Activated CD8-positive, alpha-beta memory T cell treated with anti-CD3 and anti-CD28 coated beads for 36 hours (primary cell): ENCODE results near the gene TPSB2. TPM values are rescaled to one million over a fixed set of nuclear protein-coding genes. Genes with fewer than 3 reads are reported as not detected.
"Not testable (repeated sequence)": the region's sequence is repeated elsewhere in the genome, so short reads cannot be mapped to it uniquely, and the experiment has no call there.

Experiments
- CTCF ChIA-PET: fragments of 350-600 bp; sonication (Branson Sonifier 250); formaldehyde crosslinking; loops from one replicate; lab custom pipeline; 2021; ENCODE audit warnings: antibody characterized with exemption; lab: Charles Lee
- POLR2A ChIA-PET: fragments of 350-600 bp; sonication (Branson Sonifier 250); formaldehyde crosslinking; loops from one replicate; lab custom pipeline; 2021; ENCODE audit warnings: antibody characterized with exemption; lab: Charles Lee
- total RNA-seq, 2 experiments: library from RNA; stranded (reverse); gene quantifications; one replicate each; pipeline ENCODE4 v1.2.3, GENCODE V29; 2021

The TPSB2 gene
- total RNA-seq, 2 experiments from 2014 or later = not detected

- POLR2A ChIA-PET = no interaction called here
- CTCF ChIA-PET = no interaction called here
Observed at GRCh38 chr16:1262210-1262845, 32.3 kb upstream of the TPSB2 start.

GRCh38 chr16:1261131-1261892 lies 31.3 kb upstream of the TPSB2 start:
- CTCF ChIA-PET = interaction anchor here (0.5 kb wide), 1 partner anchor 34 kb away, joined by 4 read pairs; no protein-coding TSS in a partner anchor
- POLR2A ChIA-PET = no interaction called here

- POLR2A ChIA-PET = no interaction called here
- CTCF ChIA-PET = no interaction called here
Observed at GRCh38 chr16:1260101-1260680, 30.2 kb upstream of the TPSB2 start.

GRCh38 chr16:1259760-1260068 lies 29.7 kb upstream of the TPSB2 start:
- CTCF ChIA-PET = no interaction called here
- POLR2A ChIA-PET = no interaction called here

DNA sequence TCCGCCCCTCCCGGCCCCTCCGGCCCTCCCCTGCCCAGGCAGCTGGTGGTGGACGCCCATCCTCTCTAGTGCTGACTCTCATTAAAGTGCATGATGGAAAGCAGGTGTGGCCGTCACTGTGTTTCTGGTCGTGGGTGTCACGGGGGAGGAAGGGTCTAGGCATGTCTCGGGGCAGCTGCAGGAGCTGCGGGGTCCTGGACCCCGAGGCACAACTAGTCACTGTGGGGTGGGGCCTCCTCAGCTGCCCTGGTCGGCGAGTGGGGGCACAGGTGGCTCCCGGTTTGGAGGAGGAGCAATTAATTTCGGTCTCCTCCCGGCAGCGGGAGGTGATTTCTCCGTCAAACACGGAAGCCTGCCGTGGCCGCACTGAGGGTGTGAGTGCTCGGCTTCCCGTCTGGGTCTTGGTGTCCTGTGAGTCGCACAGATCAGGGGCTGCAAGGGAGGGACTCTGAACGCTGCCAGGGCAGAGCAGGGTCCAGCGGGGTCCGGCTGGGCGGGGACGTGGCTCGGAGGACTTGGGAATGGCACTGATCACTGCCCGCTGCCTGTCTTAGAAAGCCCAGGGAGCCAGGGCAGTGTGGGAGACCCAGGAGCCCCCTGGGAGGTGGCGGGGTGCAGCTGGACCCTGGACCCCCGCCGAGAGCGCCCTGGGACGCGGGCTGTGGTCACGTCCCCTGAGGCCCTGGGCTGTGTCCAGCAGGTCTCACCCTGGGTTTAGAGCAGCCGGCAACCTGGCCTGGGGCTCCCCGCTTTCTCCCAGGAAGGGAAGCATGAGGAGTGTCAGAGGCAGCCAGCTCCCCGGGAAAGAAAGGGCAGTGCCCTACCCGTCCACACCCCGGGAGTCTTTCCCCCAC lies 29.1 kb upstream of the TPSB2 start:
- CTCF ChIA-PET = no interaction called here
- POLR2A ChIA-PET = no interaction called here

DNA sequence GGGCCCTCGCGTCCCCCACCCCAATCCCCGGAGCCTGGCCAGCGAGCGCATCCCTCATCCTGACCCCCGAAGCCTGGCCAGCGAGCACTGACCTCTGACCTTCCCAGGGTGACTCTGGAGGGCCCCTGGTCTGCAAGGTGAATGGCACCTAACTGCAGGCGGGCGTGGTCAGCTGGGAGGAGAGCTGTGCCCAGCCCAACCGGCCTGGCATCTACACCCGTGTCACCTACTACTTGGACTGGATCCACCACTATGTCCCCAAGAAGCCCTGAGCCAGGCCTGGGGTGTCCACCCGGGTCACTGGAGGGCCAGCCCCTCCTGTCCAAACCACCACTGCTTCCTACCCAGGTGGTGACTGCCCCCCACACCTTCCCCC lies 28.2 kb upstream of the TPSB2 start:
- CTCF ChIA-PET = no interaction called here
- POLR2A ChIA-PET = no interaction called here

DNA sequence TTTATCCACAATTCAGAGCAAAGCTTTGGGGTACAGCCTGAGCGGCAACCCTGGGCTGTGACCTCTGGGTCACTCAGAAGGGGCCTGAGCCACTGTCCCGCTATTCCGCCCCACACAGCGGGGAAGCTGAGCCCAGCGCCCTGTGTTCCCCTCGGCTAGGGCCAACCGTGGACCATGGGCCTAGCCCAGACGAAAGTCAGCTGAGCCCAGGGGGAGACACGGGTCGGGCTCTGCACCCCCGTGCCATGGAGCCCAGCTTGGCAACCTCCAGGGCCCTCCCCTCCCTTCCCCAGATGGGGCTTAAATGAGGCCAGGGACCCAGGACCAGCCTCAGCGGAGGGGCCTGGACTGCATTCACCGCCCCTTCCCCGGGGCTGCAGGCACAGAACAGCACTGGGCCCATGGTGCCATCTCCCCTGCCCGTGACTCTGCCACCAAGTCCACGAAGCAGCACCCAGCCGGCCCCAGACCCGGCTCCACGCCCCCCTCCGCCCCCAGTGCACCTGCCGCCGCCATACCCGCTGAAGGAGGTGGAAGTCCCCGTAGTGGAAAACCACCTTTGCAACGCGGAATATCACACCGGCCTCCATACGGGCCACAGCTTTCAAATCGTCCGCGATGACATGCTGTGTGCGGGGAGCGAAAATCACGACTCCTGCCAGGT lies 27.7 kb upstream of the TPSB2 start:
- POLR2A ChIA-PET = no interaction called here
- CTCF ChIA-PET = no interaction called here

DNA sequence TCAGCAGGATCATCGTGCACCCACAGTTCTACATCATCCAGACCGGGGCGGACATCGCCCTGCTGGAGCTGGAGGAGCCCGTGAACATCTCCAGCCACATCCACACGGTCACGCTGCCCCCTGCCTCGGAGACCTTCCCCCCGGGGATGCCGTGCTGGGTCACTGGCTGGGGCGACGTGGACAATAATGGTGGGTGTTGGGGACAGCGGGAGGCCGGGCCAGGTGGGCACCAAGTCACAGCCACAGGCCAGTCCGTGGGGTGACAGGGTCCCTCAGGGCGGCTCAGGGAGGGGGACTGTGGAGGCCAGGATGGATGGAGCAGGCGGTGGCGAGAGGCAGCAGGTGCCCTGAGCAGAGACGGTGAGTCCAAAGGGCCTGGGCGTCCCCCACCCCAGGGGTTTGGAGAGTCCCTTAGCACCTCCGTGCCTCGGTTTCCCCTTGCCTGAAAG lies 26.9 kb upstream of the TPSB2 start:
- ChIA-PET POLR2A (no interaction called here), CTCF (no interaction called here)

DNA sequence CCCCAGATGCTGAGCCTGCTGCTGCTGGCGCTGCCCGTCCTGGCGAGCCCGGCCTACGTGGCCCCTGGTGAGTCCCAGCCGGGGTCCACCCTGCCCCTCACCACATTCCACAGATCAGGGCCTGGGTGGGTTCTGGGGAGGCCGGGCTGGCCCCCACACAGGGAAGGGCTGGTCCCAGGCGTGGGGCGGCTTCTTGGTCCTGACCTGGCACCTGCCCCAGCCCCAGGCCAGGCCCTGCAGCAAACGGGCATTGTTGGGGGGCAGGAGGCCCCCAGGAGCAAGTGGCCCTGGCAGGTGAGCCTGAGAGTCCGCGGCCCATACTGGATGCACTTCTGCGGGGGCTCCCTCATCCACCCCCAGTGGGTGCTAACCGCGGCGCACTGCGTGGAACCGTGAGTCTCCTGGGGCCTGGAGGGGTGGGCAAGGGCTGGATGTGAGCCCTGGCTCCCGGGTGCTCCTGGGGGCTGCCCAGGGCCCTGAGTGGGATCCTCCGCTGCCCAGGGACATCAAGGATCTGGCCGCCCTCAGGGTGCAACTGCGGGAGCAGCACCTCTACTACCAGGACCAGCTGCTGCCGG lies 26.4 kb upstream of the TPSB2 start:
- CTCF ChIA-PET, POLR2A ChIA-PET: not testable (repeated sequence)

- POLR2A ChIA-PET, CTCF ChIA-PET: not testable (repeated sequence)
Observed at GRCh38 chr16:1255276-1256122, 25.5 kb upstream of the TPSB2 start, which contains the start of gene TPSD1. Gene TPSD1 (plus strand): TSS chr16:1256069. CDS start chr16:1256281, 212 bp downstream.

- CTCF ChIA-PET, POLR2A ChIA-PET: not testable (repeated sequence)
Observed at GRCh38 chr16:1254821-1255220, 24.8 kb upstream of the TPSB2 start.

DNA sequence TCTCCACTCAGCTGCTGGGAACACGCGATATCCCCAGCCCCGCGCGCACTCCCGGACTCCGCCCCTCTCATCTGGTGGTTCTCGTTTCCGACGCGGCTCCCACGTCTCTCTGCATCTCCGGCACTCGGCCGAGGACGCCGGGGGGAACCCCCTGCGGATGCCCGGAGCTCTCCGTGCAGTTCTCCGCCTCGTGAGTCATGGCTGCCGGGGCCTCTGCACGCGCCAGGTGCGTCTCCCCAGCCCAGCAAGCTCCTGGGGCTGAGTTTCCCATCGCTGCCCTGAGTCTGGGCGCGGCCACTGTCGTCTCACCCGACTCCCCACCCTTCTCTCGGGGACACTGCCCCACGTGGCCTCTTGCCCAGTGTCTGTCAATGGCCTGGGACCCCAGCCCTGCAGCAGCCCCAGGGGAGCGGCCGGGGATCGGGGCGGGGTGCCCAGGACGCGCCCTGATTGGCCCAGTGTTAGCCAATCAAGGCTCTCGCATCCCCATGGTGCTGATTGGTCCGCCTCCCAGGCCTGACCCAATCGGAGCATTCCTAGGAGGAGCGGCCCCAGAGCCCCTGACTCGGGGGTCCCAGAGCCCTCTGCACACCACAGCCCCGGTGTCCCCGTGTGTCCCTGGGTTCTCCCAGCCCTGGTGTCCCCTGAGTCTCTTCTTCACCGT lies 23.8 kb upstream of the TPSB2 start:
- POLR2A ChIA-PET, CTCF ChIA-PET: not testable (repeated sequence)

GRCh38 chr16:1249031-1249755 lies 19.2 kb upstream of the TPSB2 start:
- POLR2A ChIA-PET, CTCF ChIA-PET: not testable (repeated sequence)

GRCh38 chr16:1247903-1248537 lies 18.0 kb upstream of the TPSB2 start:
- POLR2A ChIA-PET, CTCF ChIA-PET: not testable (repeated sequence)

DNA sequence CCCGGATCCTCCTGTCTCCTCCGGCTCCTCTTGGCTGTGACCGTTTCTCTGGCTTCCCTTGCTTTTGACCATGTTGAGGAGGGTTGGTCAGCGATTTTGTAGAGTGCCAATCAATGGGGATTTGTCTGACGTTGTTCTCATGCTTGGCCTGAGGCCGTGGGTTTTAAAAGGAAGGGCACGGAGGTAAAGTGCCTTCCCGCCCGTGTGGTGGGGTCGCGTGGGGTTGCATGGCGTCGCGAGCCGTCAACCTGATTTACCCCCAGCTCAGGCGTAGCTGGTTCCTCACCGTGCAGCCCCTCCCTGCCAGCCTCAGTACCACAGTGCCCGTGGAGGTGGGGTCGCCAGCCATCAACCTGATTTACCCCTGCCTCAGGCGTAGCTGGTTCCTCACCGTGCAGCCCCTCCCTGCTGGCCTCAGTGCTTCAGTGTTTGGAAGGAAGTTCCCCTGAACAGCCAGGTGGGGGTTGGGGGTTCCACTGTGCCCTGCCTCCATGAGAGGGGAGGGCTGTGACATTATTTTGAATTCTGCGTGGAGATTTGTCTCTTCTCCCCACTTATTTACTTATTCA lies 15.6 kb upstream of the TPSB2 start:
- ChIA-PET POLR2A (no interaction called here), CTCF (no interaction called here)

DNA sequence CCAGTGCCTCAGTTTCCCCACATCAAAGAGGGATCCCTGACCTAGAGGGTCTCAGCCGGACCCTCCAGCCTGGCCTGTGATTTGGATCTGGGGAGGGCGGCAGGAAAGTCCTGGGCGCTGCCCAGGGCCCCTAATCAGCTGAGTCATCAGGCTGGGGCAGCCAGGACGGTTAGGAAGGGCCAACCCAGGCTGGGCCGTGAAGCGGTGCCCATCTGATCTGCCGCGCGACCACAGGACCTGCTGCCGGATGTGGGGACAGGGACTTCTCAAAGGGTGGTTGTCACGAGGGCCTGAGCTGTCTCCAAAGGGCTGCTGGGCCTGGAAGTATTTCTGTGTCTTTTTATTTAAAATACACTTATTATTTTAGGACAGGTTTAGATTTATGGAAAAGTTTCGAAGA lies 14.9 kb upstream of the TPSB2 start:
- CTCF ChIA-PET = no interaction called here
- POLR2A ChIA-PET = no interaction called here
